GM12878 (cell line): ENCODE data around the gene GALNT17. TPM values are rescaled to one million over a fixed set of nuclear protein-coding genes. Genes with fewer than 3 reads are reported as not detected.

Experiments used
- ATAC-seq: fragments of 200-7000 bp; cut with Tn5 transposase; 3 replicates; pipeline ENCODE4 v1.9.1; 2020; ENCODE audit warnings: mild to moderate bottlenecking, moderate library complexity
- BruUV-seq: library from RNA; stranded (reverse); fragments of 400-500 nt; replicated peaks from 2 replicates; lab custom pipeline; 2021; lab: Mats Ljungman, UMichigan
- CTCF ChIA-PET: fragments of 300-600 bp; sonication (Branson Sonifier 250); formaldehyde crosslinking; extraction: SDS; loops from one replicate; lab custom pipeline; 2021; ENCODE audit warnings: inconsistent platforms; lab: Yijun Ruan, JAX
- POLR2A ChIA-PET: fragments of 350-600 bp; formaldehyde crosslinking; extraction: SDS; loops from one replicate; lab custom pipeline; 2021; ENCODE audit warnings: inconsistent platforms; lab: Charles Lee
- RAD21 ChIA-PET: fragments of 300-600 bp; sonication (Branson Sonifier 250); formaldehyde crosslinking; loops from one replicate; lab custom pipeline; 2023; ENCODE audit warnings: antibody characterized with exemption; ENCODE audit not compliant: unreplicated experiment; lab: Charles Lee
- SMC1A ChIA-PET: fragments of 300-600 bp; sonication (Branson Sonifier 250); formaldehyde crosslinking; loops from one replicate; lab custom pipeline; 2023; ENCODE audit not compliant: unreplicated experiment, uncharacterized antibody; lab: Charles Lee
- DNase-seq: peaks from one replicate; pipeline ENCODE4 v3.0.0-alpha.2; 2011; ENCODE audit warnings: low read depth, low spot score
- FAIRE-seq: peaks from 3 replicates; lab custom pipeline; 2011; peaks lifted over from hg19 to GRCh38; lab: Jason Lieb, UNC
- H2AFZ ChIP-seq: 2 replicates; pipeline ENCODE4 v1.6.0; 2011; ENCODE audit warnings: low read depth, low read length, control low read depth; ENCODE audit not compliant: control insufficient read depth
- H3K27ac ChIP-seq: 2 replicates; pipeline ENCODE4 v1.5.1; 2011; ENCODE audit warnings: control low read depth; ENCODE audit not compliant: control insufficient read depth, insufficient read depth
- H3K27me3 ChIP-seq, 2 experiments: replicated peaks in 1 of 2; 2 replicates each; pipeline versions ENCODE4 v1.6.0 to v1.6.1; 2011; ENCODE audit warnings: low read length in 1 of 2; ENCODE audit not compliant: control insufficient read depth in 2 of 2, insufficient read depth in 2 of 2
- H3K36me3 ChIP-seq, 2 experiments: 2 replicates each; pipeline ENCODE4 v1.5.1; 2011; ENCODE audit warnings: low read length in 1 of 2; ENCODE audit not compliant: control insufficient read depth in 2 of 2, insufficient read depth in 2 of 2
- H3K4me1 ChIP-seq: 2 replicates; pipeline ENCODE4 v1.6.1; 2011; ENCODE audit warnings: mild to moderate bottlenecking, low read length, moderate library complexity, mixed read lengths; ENCODE audit not compliant: control insufficient read depth, insufficient read depth
- H3K4me2 ChIP-seq: 2 replicates; pipeline ENCODE4 v1.6.0; 2011; ENCODE audit warnings: control low read depth; ENCODE audit not compliant: control insufficient read depth, insufficient read depth
- H3K4me3 ChIP-seq: fragments of 200-600 bp; sonication (generic); 2 replicates; pipeline ENCODE4 v1.5.1; 2016
- H3K79me2 ChIP-seq: 2 replicates; pipeline ENCODE4 v1.6.0; 2011; ENCODE audit warnings: low read length; ENCODE audit not compliant: control insufficient read depth, insufficient read depth
- H3K9ac ChIP-seq: 2 replicates; pipeline ENCODE4 v1.8.0; 2011; ENCODE audit warnings: low read length, control low read depth, mixed read lengths; ENCODE audit not compliant: control insufficient read depth, insufficient read depth
- H3K9me3 ChIP-seq: replicated peaks from 3 replicates; pipeline ENCODE4 v1.5.1; 2011; ENCODE audit warnings: mild to moderate bottlenecking, low read length; ENCODE audit not compliant: control insufficient read depth, insufficient read depth
- H4K20me1 ChIP-seq: 2 replicates; pipeline ENCODE4 v1.6.0; 2011; ENCODE audit not compliant: control insufficient read depth, insufficient read depth
- CBX3 ChIP-seq: fragments of 200-600 bp; sonication (generic); IDR thresholded peaks from 2 replicates; pipeline ENCODE4 v1.6.1; 2016; ENCODE audit warnings: low read depth, borderline replicate concordance
- EED ChIP-seq: sonication (generic); IDR thresholded peaks from 2 replicates; pipeline ENCODE4 v1.6.1; 2016; ENCODE audit warnings: antibody characterized with exemption, low read depth
- ESRRA ChIP-seq: IDR thresholded peaks from 2 replicates; pipeline ENCODE4 v1.6.1; 2012; ENCODE audit warnings: mild to moderate bottlenecking, low read length, improper control_type of control experiment
- HDAC6 ChIP-seq: fragments of 200-600 bp; sonication (generic); IDR thresholded peaks from one replicate; pipeline ENCODE4 v1.8.0; 2017; ENCODE audit warnings: antibody characterized with exemption; ENCODE audit not compliant: unreplicated experiment
- IKZF1 ChIP-seq: fragments of 450-650 bp; conservative IDR thresholded peaks from 2 replicates; pipeline ENCODE4 v1.6.1; 2017; ENCODE audit warnings: antibody characterized with exemption, mild to moderate bottlenecking
- IRF3 ChIP-seq: fragments of 450-650 bp; IDR thresholded peaks from 2 replicates; pipeline ENCODE4 v1.6.1; 2014; ENCODE audit warnings: mild to moderate bottlenecking
- IRF4 ChIP-seq: IDR thresholded peaks from 2 replicates; pipeline ENCODE4 v1.6.1; 2011; ENCODE audit warnings: low read depth, low read length
- KAT2A ChIP-seq: conservative IDR thresholded peaks from 2 replicates; pipeline ENCODE4 v1.6.1; 2011; ENCODE audit warnings: low read depth, low read length; ENCODE audit not compliant: control insufficient read depth
- NR2F1 ChIP-seq: fragments of 450-650 bp; conservative IDR thresholded peaks from 2 replicates; pipeline ENCODE4 v1.6.1; 2017; ENCODE audit warnings: mild to moderate bottlenecking
- PAX5 ChIP-seq: IDR thresholded peaks from 2 replicates; pipeline ENCODE4 v1.6.1; 2011; ENCODE audit warnings: low read depth, low read length, borderline replicate concordance
- RBBP5 ChIP-seq: fragments of 200-600 bp; sonication (generic); conservative IDR thresholded peaks from 2 replicates; pipeline ENCODE4 v1.6.1; 2016
- ZNF217 ChIP-seq: fragments of 450-650 bp; IDR thresholded peaks from 2 replicates; pipeline ENCODE4 v1.6.1; 2017; ENCODE audit warnings: antibody characterized with exemption, mild to moderate bottlenecking
- WGBS: methylation state at CpG from one replicate; pipeline ENCODE4 v1.1.6; 2016; ENCODE audit warnings: low lambda C conversion rate; ENCODE audit not compliant: insufficient replicate concordance, insufficient coverage; ENCODE audit errors: missing lambda C conversion rate; 5-methylcytosine and 5-hydroxymethylcytosine counted together
- in situ Hi-C: fragments of 300-500 bp; cut with MboI; formaldehyde crosslinking; loops from 9 replicates; pipeline ENCODE4 v1.14.3; 2018; ENCODE audit warnings: mixed read lengths
- intact Hi-C: fragments of 100-400 bp; cut with micrococcal nuclease; formaldehyde crosslinking; loops from one replicate; pipeline ENCODE4 v1.14.2; 2022; ENCODE audit not compliant: unreplicated experiment
- polyA plus RNA-seq, 11 experiments: library from polyadenylated mRNA; depleted of rRNA in 4 of 11; unstranded in 6 of 11; stranded (reverse) in 5 of 11; fragments of >200 nt; fragmentation: Nextera tagmentation in 4 of 11; fragmentation: Illumina TruSeq in 1 of 11; extraction: Ambion mirVana in 4 of 11; extraction: Trizol in 1 of 11; gene quantifications; 1 replicate in 1 of 11; 2 replicates in 10 of 11; pipeline versions ENCODE4 v1.2.1 to v1.2.3, GENCODE V29; 2011 to 2016; ENCODE audit warnings: inconsistent platforms in 2 of 11, missing spikeins in 2 of 11, low read depth in 1 of 11
- total RNA-seq, 4 experiments: library from RNA; depleted of rRNA in 3 of 4; stranded (reverse); fragments of >200 nt in 3 of 4; fragmentation: Illumina TruSeq in 1 of 4; extraction: Trizol in 1 of 4; gene quantifications; 2 replicates each; pipeline versions ENCODE4 v1.2.1 to v1.2.3, GENCODE V29; 2013 to 2021
- TF ChIP-seq, protein P1 (sequence below): fragments of 450-650 bp; IDR thresholded peaks from 2 replicates; pipeline ENCODE4 v1.6.1; 2018; ENCODE audit warnings: mild to moderate bottlenecking, low read depth, moderate library complexity; ENCODE audit not compliant: partially characterized antibody

The GALNT17 gene
- total and polyA plus RNA-seq, 10 of the 15 experiments (the other 5 are each of a cell fraction or from before 2014, with no cell fraction given): 0.12 to 0.15 TPM; not detected in 8

DNA sequence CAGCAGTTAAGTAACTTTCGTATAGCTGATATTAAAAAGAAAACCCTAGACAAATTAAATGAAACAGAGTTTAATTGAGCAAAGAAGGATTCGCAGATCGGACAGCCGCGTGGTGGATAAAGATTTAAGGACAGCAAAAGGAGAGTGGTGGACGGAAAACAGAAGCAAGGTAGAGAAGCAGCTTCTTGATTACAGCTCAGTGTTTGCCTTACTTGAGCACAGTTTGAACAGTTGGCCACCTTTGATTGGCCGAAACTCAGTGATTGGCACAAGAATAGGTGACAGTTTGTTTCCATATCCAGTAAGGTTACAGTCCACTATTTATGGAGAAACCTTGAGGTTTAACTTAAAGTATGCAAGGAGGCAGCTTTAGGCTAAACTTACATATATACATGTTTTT, 231.7 kb downstream of the GALNT17 start (continued):
- TF ChIP-seq, protein P1, sequence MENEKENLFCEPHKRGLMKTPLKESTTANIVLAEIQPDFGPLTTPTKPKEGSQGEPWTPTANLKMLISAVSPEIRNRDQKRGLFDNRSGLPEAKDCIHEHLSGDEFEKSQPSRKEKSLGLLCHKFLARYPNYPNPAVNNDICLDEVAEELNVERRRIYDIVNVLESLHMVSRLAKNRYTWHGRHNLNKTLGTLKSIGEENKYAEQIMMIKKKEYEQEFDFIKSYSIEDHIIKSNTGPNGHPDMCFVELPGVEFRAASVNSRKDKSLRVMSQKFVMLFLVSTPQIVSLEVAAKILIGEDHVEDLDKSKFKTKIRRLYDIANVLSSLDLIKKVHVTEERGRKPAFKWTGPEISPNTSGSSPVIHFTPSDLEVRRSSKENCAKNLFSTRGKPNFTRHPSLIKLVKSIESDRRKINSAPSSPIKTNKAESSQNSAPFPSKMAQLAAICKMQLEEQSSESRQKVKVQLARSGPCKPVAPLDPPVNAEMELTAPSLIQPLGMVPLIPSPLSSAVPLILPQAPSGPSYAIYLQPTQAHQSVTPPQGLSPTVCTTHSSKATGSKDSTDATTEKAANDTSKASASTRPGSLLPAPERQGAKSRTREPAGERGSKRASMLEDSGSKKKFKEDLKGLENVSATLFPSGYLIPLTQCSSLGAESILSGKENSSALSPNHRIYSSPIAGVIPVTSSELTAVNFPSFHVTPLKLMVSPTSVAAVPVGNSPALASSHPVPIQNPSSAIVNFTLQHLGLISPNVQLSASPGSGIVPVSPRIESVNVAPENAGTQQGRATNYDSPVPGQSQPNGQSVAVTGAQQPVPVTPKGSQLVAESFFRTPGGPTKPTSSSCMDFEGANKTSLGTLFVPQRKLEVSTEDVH: no peak
- TF ChIP-seq RBBP5: no peak

DNA sequence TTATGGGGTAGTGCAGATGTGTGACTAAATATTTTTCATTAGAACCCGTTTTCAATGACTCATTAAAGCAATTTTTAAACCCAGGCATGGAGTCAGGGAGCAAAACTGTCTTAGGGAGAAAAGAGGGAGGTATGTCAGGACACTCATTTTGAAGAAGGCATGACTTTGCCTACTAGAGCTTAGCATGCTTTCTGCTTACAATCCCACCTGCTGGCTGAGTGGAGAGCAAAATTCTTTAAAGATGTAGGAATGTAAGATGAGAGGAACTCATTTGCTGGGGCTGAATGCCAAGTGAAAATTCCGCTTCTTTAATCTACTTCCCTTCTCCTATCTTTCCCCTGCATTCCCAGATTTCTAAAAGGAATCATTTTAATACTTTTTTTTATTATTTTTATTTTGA, 232.6 kb downstream of the GALNT17 start:
- H3K9ac ChIP-seq: no peak overlapping the region
- H3K79me2 ChIP-seq: no peaks in the 10 kb centered on the region
- no peak overlapping the region for H3K4me2 ChIP-seq
- intact Hi-C loops (no loop called here), in situ Hi-C loops (no loop called here)
- no peak for ATAC-seq
- 0% methylated on average over 2 of the region's 2 CpGs for WGBS
- ChIA-PET CTCF (no interaction called here), POLR2A (no interaction called here), SMC1A (no interaction called here), RAD21 (no interaction called here)
- H3K27ac ChIP-seq: no peak overlapping the region
- BruUV-seq: no TSS peak
- no peaks in the 10 kb centered on the region for H3K4me1 ChIP-seq
- no peaks in the 10 kb centered on the region for H4K20me1 ChIP-seq
- no peak for TF ChIP-seq ESRRA
- TF ChIP-seq PAX5: no peak
- no peak for TF ChIP-seq HDAC6
- TF ChIP-seq KAT2A: no peak
- no peak for TF ChIP-seq ZNF217
- TF ChIP-seq NR2F1: no peak
- TF ChIP-seq EED: no peak
- no peak for TF ChIP-seq IKZF1
- TF ChIP-seq IRF3: no peak
- no peak for TF ChIP-seq CBX3
- no peak for TF ChIP-seq IRF4
- H2AFZ ChIP-seq: no peak overlapping the region
- no peak overlapping the region for H3K4me3 ChIP-seq
- no peaks in the 10 kb centered on the region for H3K27me3 ChIP-seq
- no peak for FAIRE-seq
- no peaks in the 10 kb centered on the region for H3K9me3 ChIP-seq
- no peak for DNase-seq
- no peaks in the 10 kb centered on the region for H3K36me3 ChIP-seq
